HG03442 (cell line): ENCODE measurements around the gene PELI1.
A peak's percentile ranks its signal among the peaks of the same experiment; 100 is the strongest.

Source experiments
- ATAC-seq: cut with Tn5 transposase; IDR thresholded peaks from one replicate; pipeline ENCODE4 v1.9.1; 2021; ENCODE audit warnings: mild to moderate bottlenecking, moderate library complexity; ENCODE audit not compliant: unreplicated experiment

The PELI1 gene

GRCh38 chr2:64162516-64162915 lies 18.3 kb upstream of the PELI1 start:
- no peak for ATAC-seq

GRCh38 chr2:64157792-64158191 lies 13.6 kb upstream of the PELI1 start:
- ATAC-seq, result no peak

- no peak for ATAC-seq
Observed at GRCh38 chr2:64153811-64154210, 9.6 kb upstream of the PELI1 start.

- ATAC-seq, result no peak
Observed at GRCh38 chr2:64151476-64151875, 7.3 kb upstream of the PELI1 start.

GRCh38 chr2:64145714-64146113 lies 1.5 kb upstream of the PELI1 start:
- no peak for ATAC-seq

GRCh38 chr2:64145119-64145518 lies 899 bp upstream of the PELI1 start:
- ATAC-seq, result no peak

GRCh38 chr2:64143169-64144056 lies 807 bp downstream of the PELI1 start:
- peak; percentile 5 for ATAC-seq

GRCh38 chr2:64142741-64143168 lies 1.5 kb downstream of the PELI1 start:
- ATAC-seq, result no peak

GRCh38 chr2:64141674-64142405 lies 2.4 kb downstream of the PELI1 start:
- no peak for ATAC-seq

GRCh38 chr2:64140665-64141200 lies 3.5 kb downstream of the PELI1 start:
- no peak for ATAC-seq

- no peak for ATAC-seq
Observed at GRCh38 chr2:64139956-64140355, 4.3 kb downstream of the PELI1 start.

- no peak for ATAC-seq
Observed at GRCh38 chr2:64137996-64138395, 6.2 kb downstream of the PELI1 start.

GRCh38 chr2:64137567-64137966 lies 6.7 kb downstream of the PELI1 start:
- no peak for ATAC-seq

GRCh38 chr2:64135421-64135820 lies 8.8 kb downstream of the PELI1 start:
- ATAC-seq, result no peak

GRCh38 chr2:64134813-64135212 lies 9.4 kb downstream of the PELI1 start:
- no peak for ATAC-seq

GRCh38 chr2:64133828-64134227 lies 10.4 kb downstream of the PELI1 start:
- no peak for ATAC-seq

GRCh38 chr2:64133354-64133753 lies 10.9 kb downstream of the PELI1 start:
- ATAC-seq, result no peak

GRCh38 chr2:64130333-64130732 lies 13.9 kb downstream of the PELI1 start:
- ATAC-seq, result no peak

- ATAC-seq, result no peak
Observed at GRCh38 chr2:64128943-64129391, 15.3 kb downstream of the PELI1 start.

- ATAC-seq, result no peak
Observed at GRCh38 chr2:64128406-64128805, 15.8 kb downstream of the PELI1 start.

- no peak for ATAC-seq
Observed at GRCh38 chr2:64127119-64127518, 17.1 kb downstream of the PELI1 start.

- ATAC-seq, result no peak
Observed at GRCh38 chr2:64126601-64127000, 17.6 kb downstream of the PELI1 start.
